ENCODE measurements around the gene CAMK1D. TPM values are rescaled to one million over a fixed set of nuclear protein-coding genes. Genes with fewer than 3 reads are reported as not detected.

Gene CAMK1D
- total and polyA plus RNA-seq, 2 of the 4 experiments (the other 2 are of a cell fraction) = 5.0 to 5.3 TPM

GRCh38 chr10:12876266-12876665 is 526.9 kb downstream of the CAMK1D start:
- POLR2A ChIA-PET (ENCODE audit: unreplicated experiment) = no interaction called here

More at GRCh38 chr10:12876266-12876665, 526.9 kb downstream of the CAMK1D start:
- Histone ChIP-seq H4K20me1 (ENCODE audit: insufficient read depth, low read length) (no peaks in the 10 kb centered on the region), H3K27me3 (ENCODE audit: control insufficient read depth, insufficient read depth, low read length) (peaks cover 31% of the 10 kb centered on the region), H2AFZ (replicated peaks; ENCODE audit: low read length, poor library complexity) (no peak overlapping the region), H3K36me3 (ENCODE audit: control insufficient read depth, insufficient read depth, low read length) (no peaks in the 10 kb centered on the region), H2BK5ac (ENCODE audit: low read depth, low read length, poor library complexity, severe bottlenecking) (no peak overlapping the region), H3K9me1 (ENCODE audit: insufficient read depth, low read length) (no peaks in the 10 kb centered on the region), H2BK15ac (ENCODE audit: low read depth, low read length) (no peak overlapping the region), H2BK20ac (ENCODE audit: low read depth, low read length) (no peak overlapping the region), H3K27ac (ENCODE audit: insufficient read depth, low read length) (no peak overlapping the region), H3K14ac (replicated peaks; ENCODE audit: low read depth, low read length) (no peak overlapping the region), H3K79me1 (ENCODE audit: low read depth in 1 of 2, low read length in 2 of 2) (no peaks in the 10 kb centered on the region), H3K4me1 (ENCODE audit: control insufficient read depth, insufficient read depth, low read length) (peaks cover 2% of the 10 kb centered on the region; the same call in 1 of the 2 replicates), H3K18ac (ENCODE audit: low read depth, low read length) (no peak overlapping the region), H3K9me3 (ENCODE audit: control insufficient read depth, insufficient read depth, low read length) (peaks cover 2% of the 10 kb centered on the region; the same call in 1 of the 2 replicates), H3K4me3 (ENCODE audit: insufficient read depth, low read depth, low read length) (no peak overlapping the region), H4K5ac (ENCODE audit: low read depth, low read length) (no peak overlapping the region), H4K91ac (ENCODE audit: insufficient read depth, low read depth, low read length) (no peak overlapping the region), H2BK120ac (ENCODE audit: low read depth, low read length) (no peak overlapping the region), H3K23ac (ENCODE audit: low read depth, low read length) (no peak overlapping the region), H3K4me2 (ENCODE audit: low read depth, low read length) (no peak overlapping the region), H2AK5ac (ENCODE audit: low read depth, low read length) (no peak overlapping the region), H3K56ac (ENCODE audit: extremely low read depth, insufficient read depth, low read length) (no peak overlapping the region), H2AK9ac (replicated peaks; ENCODE audit: low read depth, low read length, poor library complexity) (no peak overlapping the region), H3K4ac (ENCODE audit: low read depth, low read length) (no peak overlapping the region), H4K8ac (ENCODE audit: low read depth in 2 of 2, low read length in 2 of 2) (no peak overlapping the region), H3K9ac (ENCODE audit: low read depth, low read length) (no peak overlapping the region)
- intact Hi-C loops (cut with micrococcal nuclease) (no loop called here), in situ Hi-C loops (cut with MboI; ENCODE audit: low sequenced_read_pairs) (no loop called here), dilution Hi-C loops (cut with HindIII; ENCODE audit: low sequenced_read_pairs, unreplicated experiment) (no loop called here)
- DNase-seq (no peak), ATAC-seq (ENCODE audit: low read depth) (no peak)
- CTCF ChIA-PET = no interaction called here
- TF ChIP-seq NFE2L2 (IDR thresholded peaks at IDR 0.05; ENCODE audit: low read depth, low read length) = no peak
- no peak for TF ChIP-seq POLR2A (IDR thresholded peaks at IDR 0.05; ENCODE audit: low read depth, low read length)
- no peak for TF ChIP-seq BHLHE40 (IDR thresholded peaks at IDR 0.05; ENCODE audit: low read depth, low read length)
- no peak for TF ChIP-seq MXI1 (IDR thresholded peaks at IDR 0.05; ENCODE audit: borderline replicate concordance, low read depth, low read length)
- no peak for TF ChIP-seq SMC3 (IDR thresholded peaks at IDR 0.05; ENCODE audit: low read depth, low read length)
- TF ChIP-seq CTCF (conservative IDR thresholded peaks at IDR 0.05; ENCODE audit: low read depth, low read length) = no peak
- no peak for TF ChIP-seq MAFK (IDR thresholded peaks at IDR 0.05; ENCODE audit: low read depth, low read length)
- no peak for TF ChIP-seq FOS (IDR thresholded peaks at IDR 0.05; ENCODE audit: low read depth, low read length)
- TF ChIP-seq CEBPB (IDR thresholded peaks at IDR 0.05; ENCODE audit: low read depth, low read length) = no peak
- TF ChIP-seq MAZ (IDR thresholded peaks at IDR 0.05; ENCODE audit: borderline replicate concordance, low read depth, low read length) = no peak
- TF ChIP-seq ELK1 (IDR thresholded peaks at IDR 0.05; ENCODE audit: borderline replicate concordance, low read depth, low read length) = no peak
- BruUV-seq (replicated peaks) = no TSS peak
- 60% methylated on average over 1 of the region's 5 CpGs; no CpG with 5 or more reads in 1 of the 2 experiments for WGBS, 2 experiments (ENCODE audit: extremely low coverage in 2 of 2, insufficient read length in 1 of 2)

Measured in IMR-90 (cell line).